ENCODE measurements around the gene DKC1.

Gene DKC1

GRCh38 chrX:154737136-154737535, 25.5 kb upstream of the DKC1 start:
- no peaks in the 10 kb centered on the region for H3K36me3 ChIP-seq (ENCODE audit: control insufficient read depth, insufficient read depth, low read length)
- no peaks in the 10 kb centered on the region for H3K4me1 ChIP-seq (ENCODE audit: control insufficient read depth, insufficient read depth, low read length)
- 100% methylated on average over 1 of the region's 5 CpGs for WGBS (ENCODE audit: insufficient coverage, insufficient read length)
- H3K27me3 ChIP-seq (ENCODE audit: control insufficient read depth, insufficient read depth, low read length), result no peaks in the 10 kb centered on the region
- no peaks in the 10 kb centered on the region for H3K9me3 ChIP-seq (ENCODE audit: control insufficient read depth, insufficient read depth, low read length)
- no peak for DNase-seq (ENCODE audit: low read depth, low spot score)
- H3K4me3 ChIP-seq (ENCODE audit: low read length), result no peak overlapping the region
- H3K27ac ChIP-seq (ENCODE audit: low read length), result no peak overlapping the region

GRCh38 chrX:154738011-154738738, 24.5 kb upstream of the DKC1 start:
- Histone ChIP-seq H3K4me3 (ENCODE audit: low read length) (no peak overlapping the region), H3K4me1 (ENCODE audit: control insufficient read depth, insufficient read depth, low read length) (no peaks in the 10 kb centered on the region), H3K27me3 (ENCODE audit: control insufficient read depth, insufficient read depth, low read length) (no peaks in the 10 kb centered on the region), H3K27ac (ENCODE audit: low read length) (no peak overlapping the region), H3K9me3 (ENCODE audit: control insufficient read depth, insufficient read depth, low read length) (no peaks in the 10 kb centered on the region), H3K36me3 (ENCODE audit: control insufficient read depth, insufficient read depth, low read length) (no peaks in the 10 kb centered on the region)
- 100% methylated on average over 2 of the region's 8 CpGs for WGBS (ENCODE audit: insufficient coverage, insufficient read length)
- no peak for DNase-seq (ENCODE audit: low read depth, low spot score)

DNA sequence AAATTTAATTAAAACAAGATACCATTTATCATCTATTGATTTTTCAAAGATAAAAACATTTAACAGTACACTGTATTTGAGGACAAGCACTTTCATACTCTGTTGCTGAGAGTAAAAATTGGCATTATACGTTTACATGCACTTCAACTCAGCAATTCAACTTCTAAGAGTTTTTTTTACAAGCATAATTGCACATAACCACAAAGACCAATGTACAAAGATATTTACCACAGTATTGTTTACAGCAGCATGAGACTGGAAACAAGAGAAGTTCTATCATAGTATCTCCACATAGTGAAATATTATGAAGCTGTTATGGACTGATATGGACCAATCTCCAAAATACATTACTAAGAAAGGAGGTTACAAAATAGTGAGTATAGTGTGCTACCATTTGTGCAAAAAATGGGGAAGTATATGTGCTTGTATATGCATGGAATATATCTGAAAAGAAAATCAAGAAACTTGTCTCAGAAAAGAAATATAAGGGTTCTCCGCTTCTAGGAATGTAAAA, 22.7 kb upstream of the DKC1 start:
- Histone ChIP-seq H3K36me3 (ENCODE audit: control insufficient read depth, insufficient read depth, low read length) (no peaks in the 10 kb centered on the region), H3K27ac (ENCODE audit: low read length) (no peak overlapping the region), H3K9me3 (ENCODE audit: control insufficient read depth, insufficient read depth, low read length) (no peaks in the 10 kb centered on the region), H3K4me1 (ENCODE audit: control insufficient read depth, insufficient read depth, low read length) (no peaks in the 10 kb centered on the region), H3K27me3 (ENCODE audit: control insufficient read depth, insufficient read depth, low read length) (no peaks in the 10 kb centered on the region), H3K4me3 (ENCODE audit: low read length) (no peak overlapping the region)
- no peak for DNase-seq (ENCODE audit: low read depth, low spot score)
- WGBS (ENCODE audit: insufficient coverage, insufficient read length), result no CpG with 5 or more reads among the region's 2 CpGs

GRCh38 chrX:154742613-154743012, 20.1 kb upstream of the DKC1 start:
- DNase-seq (ENCODE audit: low read depth, low spot score), result no peak
- Histone ChIP-seq H3K27ac (ENCODE audit: low read length) (no peak overlapping the region), H3K27me3 (ENCODE audit: control insufficient read depth, insufficient read depth, low read length) (no peaks in the 10 kb centered on the region), H3K36me3 (ENCODE audit: control insufficient read depth, insufficient read depth, low read length) (no peaks in the 10 kb centered on the region), H3K4me3 (ENCODE audit: low read length) (no peak overlapping the region), H3K4me1 (ENCODE audit: control insufficient read depth, insufficient read depth, low read length) (no peaks in the 10 kb centered on the region), H3K9me3 (ENCODE audit: control insufficient read depth, insufficient read depth, low read length) (no peaks in the 10 kb centered on the region)

DNA sequence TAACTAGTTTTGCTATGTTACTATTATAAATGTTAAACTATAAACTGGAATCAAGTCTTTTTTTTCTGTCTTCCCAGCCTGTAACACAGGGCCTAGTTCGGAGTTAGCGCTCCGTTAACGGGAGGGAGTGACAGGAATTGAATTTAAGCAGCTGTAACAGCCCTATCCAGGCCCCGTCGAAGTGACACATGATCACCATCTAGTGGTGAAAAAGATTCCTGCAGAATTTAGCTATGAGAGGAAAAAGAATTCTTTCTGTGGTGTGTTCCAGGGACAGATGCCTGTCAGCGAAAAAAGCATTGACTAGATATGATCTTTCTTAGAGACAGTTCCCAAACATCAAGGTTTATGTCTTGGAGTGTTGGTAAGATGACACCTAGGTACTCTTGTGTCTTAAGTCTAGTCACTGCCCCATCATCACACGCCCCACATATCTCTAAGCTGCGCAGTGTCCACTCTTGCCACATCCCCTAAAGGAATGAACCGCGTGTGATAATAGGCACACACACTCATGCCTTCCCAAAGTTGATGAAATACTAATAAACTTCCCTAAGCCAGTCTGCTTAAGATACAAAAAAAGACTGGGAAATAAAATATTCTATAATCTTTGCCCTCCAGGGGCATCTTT, 13.8 kb upstream of the DKC1 start:
- Histone ChIP-seq H3K36me3 (ENCODE audit: control insufficient read depth, insufficient read depth, low read length) (no peaks in the 10 kb centered on the region), H3K9me3 (ENCODE audit: control insufficient read depth, insufficient read depth, low read length) (no peaks in the 10 kb centered on the region), H3K4me1 (ENCODE audit: control insufficient read depth, insufficient read depth, low read length) (no peaks in the 10 kb centered on the region), H3K4me3 (ENCODE audit: low read length) (no peak overlapping the region), H3K27me3 (ENCODE audit: control insufficient read depth, insufficient read depth, low read length) (peaks cover 15% of the 10 kb centered on the region; the same call in 1 of the 2 replicates), H3K27ac (ENCODE audit: low read length) (no peak overlapping the region)
- DNase-seq (ENCODE audit: low read depth, low spot score), result no peak
- no CpG with 5 or more reads among the region's 11 CpGs for WGBS (ENCODE audit: insufficient coverage, insufficient read length)

DNA sequence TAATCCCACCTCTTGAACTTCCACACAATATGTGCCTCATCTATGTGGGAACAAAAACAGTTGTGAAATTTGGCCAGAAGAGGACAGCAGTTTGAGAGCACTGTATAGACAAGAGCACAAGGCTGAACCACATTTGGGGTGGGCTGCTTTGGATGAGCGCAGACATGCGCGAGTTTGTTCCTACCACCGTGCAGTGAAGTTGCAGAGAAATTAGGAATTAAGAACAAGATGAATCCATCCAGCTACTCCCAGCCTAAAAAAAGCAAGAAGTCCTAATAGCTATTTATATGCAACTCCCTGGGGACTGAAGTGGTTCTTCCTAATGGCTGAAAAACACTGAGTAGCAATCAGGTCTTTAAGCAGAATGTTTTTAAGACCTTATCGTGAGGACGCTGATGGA, 12.8 kb upstream of the DKC1 start:
- no peaks in the 10 kb centered on the region for H3K36me3 ChIP-seq (ENCODE audit: control insufficient read depth, insufficient read depth, low read length)
- no peaks in the 10 kb centered on the region for H3K9me3 ChIP-seq (ENCODE audit: control insufficient read depth, insufficient read depth, low read length)
- DNase-seq (ENCODE audit: low read depth, low spot score), result no peak
- no peak overlapping the region for H3K4me3 ChIP-seq (ENCODE audit: low read length)
- peaks cover 15% of the 10 kb centered on the region; the same call in 1 of the 2 replicates for H3K27me3 ChIP-seq (ENCODE audit: control insufficient read depth, insufficient read depth, low read length)
- no peaks in the 10 kb centered on the region for H3K4me1 ChIP-seq (ENCODE audit: control insufficient read depth, insufficient read depth, low read length)
- H3K27ac ChIP-seq (ENCODE audit: low read length), result no peak overlapping the region
- no CpG with 5 or more reads among the region's 6 CpGs for WGBS (ENCODE audit: insufficient coverage, insufficient read length)

- no peaks in the 10 kb centered on the region for H3K36me3 ChIP-seq (ENCODE audit: control insufficient read depth, insufficient read depth, low read length)
- no peak within 1 kb of the TSS for H3K27ac ChIP-seq (ENCODE audit: low read length)
- H3K4me3 ChIP-seq (ENCODE audit: low read length), result peak within 1 kb of the TSS; percentile 52; the same call in 1 of the 2 replicates
- no peak for DNase-seq (ENCODE audit: low read depth, low spot score)
- no peaks in the 10 kb centered on the region for H3K9me3 ChIP-seq (ENCODE audit: control insufficient read depth, insufficient read depth, low read length)
- WGBS (ENCODE audit: insufficient coverage, insufficient read length), result no CpG with 5 or more reads among the region's 98 CpGs
- H3K27me3 ChIP-seq (ENCODE audit: control insufficient read depth, insufficient read depth, low read length), result peaks cover 15% of the 10 kb centered on the region; the same call in 1 of the 2 replicates
- no peaks in the 10 kb centered on the region for H3K4me1 ChIP-seq (ENCODE audit: control insufficient read depth, insufficient read depth, low read length)
Observed at GRCh38 chrX:154750301-154751202, 12.1 kb upstream of the DKC1 start, which contains the start of gene GAB3. GAB3 (minus strand) TSS chrX:154751077; CDS start chrX:154751025, 52 bp downstream.

DNA sequence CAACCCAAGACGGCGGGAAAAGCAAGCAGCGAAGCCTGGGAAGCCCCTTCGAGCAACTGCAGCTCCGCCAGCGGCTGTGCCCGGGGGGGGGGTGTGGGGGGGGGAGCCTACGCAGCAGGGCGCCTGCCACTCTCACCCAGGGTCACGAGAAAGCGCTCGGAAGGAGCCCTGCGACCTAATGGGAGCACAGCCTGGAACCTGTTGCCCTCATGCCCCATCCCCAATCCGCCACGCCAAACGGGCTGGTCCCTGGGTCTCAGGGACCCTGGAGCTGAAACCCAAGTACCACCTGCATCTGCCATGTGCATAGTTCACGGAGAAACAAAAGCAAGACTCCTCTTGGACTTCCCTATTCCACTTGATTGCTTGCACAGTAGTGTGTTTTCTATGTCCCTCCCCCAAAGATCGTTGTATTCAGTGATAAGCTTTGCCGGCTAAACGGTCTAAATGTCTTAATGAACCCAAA, 11.4 kb upstream of the DKC1 start:
- Histone ChIP-seq H3K9me3 (ENCODE audit: control insufficient read depth, insufficient read depth, low read length) (no peaks in the 10 kb centered on the region), H3K27ac (ENCODE audit: low read length) (no peak overlapping the region), H3K27me3 (ENCODE audit: control insufficient read depth, insufficient read depth, low read length) (peaks cover 15% of the 10 kb centered on the region; the same call in 1 of the 2 replicates), H3K4me3 (ENCODE audit: low read length) (no peak overlapping the region; the same call in 1 of the 2 replicates), H3K4me1 (ENCODE audit: control insufficient read depth, insufficient read depth, low read length) (no peaks in the 10 kb centered on the region), H3K36me3 (ENCODE audit: control insufficient read depth, insufficient read depth, low read length) (no peaks in the 10 kb centered on the region)
- no CpG with 5 or more reads among the region's 20 CpGs for WGBS (ENCODE audit: insufficient coverage, insufficient read length)
- no peak for DNase-seq (ENCODE audit: low read depth, low spot score)

DNA sequence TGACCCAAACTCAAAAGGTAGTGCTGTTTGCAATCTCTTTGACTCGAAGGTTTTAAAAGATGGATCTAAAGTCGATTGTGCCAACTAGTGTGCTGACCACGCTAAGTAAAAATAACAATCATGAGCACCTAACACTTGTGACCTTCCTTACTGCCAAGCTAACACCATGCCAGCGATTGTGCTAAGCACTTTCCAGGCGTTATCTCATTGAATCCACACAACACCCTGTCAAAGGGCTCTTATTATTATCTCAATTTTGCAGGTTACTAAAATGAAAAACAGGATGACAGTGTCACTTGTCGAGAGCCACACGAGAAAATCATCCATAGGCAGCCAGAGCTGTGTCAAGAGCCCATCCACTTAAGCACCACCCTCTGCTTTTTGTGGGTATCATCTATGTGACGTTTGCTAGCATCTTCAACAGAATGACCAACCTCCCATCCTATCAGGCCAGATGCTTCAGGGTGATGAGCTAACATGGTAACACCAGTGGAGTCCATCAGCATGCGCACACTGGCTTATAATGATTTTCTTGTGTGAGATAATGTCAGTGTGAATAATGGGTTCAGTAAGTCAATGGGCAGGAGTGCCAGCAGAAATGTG, 10.9 kb upstream of the DKC1 start:
- H3K4me3 ChIP-seq (ENCODE audit: low read length), result no peak overlapping the region
- no peaks in the 10 kb centered on the region for H3K9me3 ChIP-seq (ENCODE audit: control insufficient read depth, insufficient read depth, low read length)
- no peak for DNase-seq (ENCODE audit: low read depth, low spot score)
- no peak overlapping the region for H3K27ac ChIP-seq (ENCODE audit: low read length)
- no peaks in the 10 kb centered on the region for H3K36me3 ChIP-seq (ENCODE audit: control insufficient read depth, insufficient read depth, low read length)
- no CpG with 5 or more reads among the region's 9 CpGs for WGBS (ENCODE audit: insufficient coverage, insufficient read length)
- no peaks in the 10 kb centered on the region for H3K4me1 ChIP-seq (ENCODE audit: control insufficient read depth, insufficient read depth, low read length)
- peaks cover 15% of the 10 kb centered on the region; the same call in 1 of the 2 replicates for H3K27me3 ChIP-seq (ENCODE audit: control insufficient read depth, insufficient read depth, low read length)

DNA sequence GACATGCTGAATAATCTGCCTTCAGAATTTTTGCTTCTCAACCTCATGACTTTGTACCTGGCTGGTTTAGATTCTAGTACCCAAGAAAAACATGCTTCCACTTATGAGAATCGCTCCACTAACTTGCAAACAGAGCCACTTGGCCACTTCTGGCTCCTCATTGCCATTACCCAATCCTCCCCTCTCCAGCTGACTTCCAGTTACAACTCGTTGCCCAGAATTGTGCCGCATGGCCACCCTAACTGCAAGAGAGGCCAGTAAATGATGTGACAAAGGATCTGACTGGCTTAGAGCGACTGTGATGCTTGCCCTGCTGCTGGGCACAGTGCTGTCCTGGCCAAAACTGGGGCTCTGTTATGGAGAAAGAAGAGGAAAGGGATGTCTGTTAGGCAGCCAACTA, 4.0 kb upstream of the DKC1 start:
- WGBS (ENCODE audit: insufficient coverage, insufficient read length), result no CpG with 5 or more reads among the region's 4 CpGs
- Histone ChIP-seq H3K4me1 (ENCODE audit: control insufficient read depth, insufficient read depth, low read length) (no peaks in the 10 kb centered on the region), H3K27me3 (ENCODE audit: control insufficient read depth, insufficient read depth, low read length) (no peaks in the 10 kb centered on the region), H3K9me3 (ENCODE audit: control insufficient read depth, insufficient read depth, low read length) (no peaks in the 10 kb centered on the region), H3K27ac (ENCODE audit: low read length) (no peak overlapping the region), H3K4me3 (ENCODE audit: low read length) (no peak overlapping the region), H3K36me3 (ENCODE audit: control insufficient read depth, insufficient read depth, low read length) (no peaks in the 10 kb centered on the region)
- no peak for DNase-seq (ENCODE audit: low read depth, low spot score)
